CD14-positive monocyte (primary cell): Measurements from ENCODE around the gene ARHGAP12. TPM values are rescaled to one million over a fixed set of nuclear protein-coding genes. Genes with fewer than 3 reads are reported as not detected.

ENCODE experiments used
- DNase-seq, 3 donors: peaks; one replicate each; pipeline ENCODE4 v3.0.0-alpha.2; 2011 to 2022
- H2AFZ ChIP-seq: 2 replicates; pipeline ENCODE4 v1.6.0; 2012; ENCODE audit warnings: mild to moderate bottlenecking, low read depth, low read length, inconsistent platforms; ENCODE audit not compliant: insufficient read depth, poor library complexity, severe bottlenecking
- H3K27ac ChIP-seq, 2 donors: 1 replicate in 1 of 2; 2 replicates in 1 of 2; pipeline ENCODE4 v1.5.1; 2012 to 2013; ENCODE audit warnings: low read length in 2 of 2, control low read depth in 1 of 2, inconsistent platforms in 1 of 2, low read depth in 1 of 2, mild to moderate bottlenecking in 1 of 2
- H3K27me3 ChIP-seq, 2 donors: one replicate each; pipeline versions ENCODE4 v1.6.0 to v1.6.1; 2011 to 2013; ENCODE audit warnings: low read length in 2 of 2; ENCODE audit not compliant: control insufficient read depth in 2 of 2, insufficient read depth in 2 of 2
- H3K36me3 ChIP-seq, 2 donors: replicated peaks in 1 of 2; 1 replicate in 1 of 2; 2 replicates in 1 of 2; pipeline versions ENCODE4 v1.5.1 to v1.6.1; 2012 to 2013; ENCODE audit warnings: low read length in 2 of 2, control low read depth in 1 of 2, inconsistent platforms in 1 of 2, mild to moderate bottlenecking in 1 of 2; ENCODE audit not compliant: insufficient read depth in 2 of 2, control insufficient read depth in 1 of 2
- H3K4me1 ChIP-seq, 2 donors: 1 replicate in 1 of 2; 2 replicates in 1 of 2; pipeline versions ENCODE4 v1.5.1 to v1.6.1; 2012 to 2013; ENCODE audit warnings: low read length in 2 of 2, control low read depth in 1 of 2, inconsistent platforms in 1 of 2, mild to moderate bottlenecking in 1 of 2, moderate library complexity in 1 of 2; ENCODE audit not compliant: insufficient read depth in 2 of 2, control insufficient read depth in 1 of 2
- H3K4me2 ChIP-seq: replicated peaks from 2 replicates; pipeline ENCODE3; 2012; ENCODE audit warnings: low read length, moderate library complexity, mild to moderate bottlenecking; ENCODE audit not compliant: poor library complexity, severe bottlenecking; ENCODE audit errors: extremely low read depth
- H3K4me3 ChIP-seq, 3 experiments: fragments of 200-600 bp in 1 of 3; sonication (generic) in 1 of 3; replicated peaks in 1 of 3; 1 replicate in 2 of 3; 2 replicates in 1 of 3; pipeline ENCODE4 v1.5.1; 2011 to 2013; ENCODE audit warnings: low read length in 3 of 3, mild to moderate bottlenecking in 3 of 3, control low read depth in 2 of 3, low read depth in 2 of 3, inconsistent platforms in 1 of 3, moderate library complexity in 1 of 3
- H3K79me2 ChIP-seq: 2 replicates; pipeline ENCODE4 v1.6.0; 2012; ENCODE audit warnings: mild to moderate bottlenecking, control low read depth, inconsistent platforms, low read length, moderate library complexity; ENCODE audit not compliant: insufficient read depth
- H3K9ac ChIP-seq: 2 replicates; pipeline ENCODE4 v1.6.0; 2017; ENCODE audit warnings: low read length, mild to moderate bottlenecking; ENCODE audit not compliant: insufficient read depth, poor library complexity, severe bottlenecking
- H3K9me3 ChIP-seq, 2 donors: replicated peaks in 1 of 2; 1 replicate in 1 of 2; 2 replicates in 1 of 2; pipeline versions ENCODE4 v1.5.1 to v1.6.1; 2012 to 2013; ENCODE audit warnings: low read length in 2 of 2, control low read depth in 1 of 2; ENCODE audit not compliant: control insufficient read depth in 1 of 2, insufficient read depth in 1 of 2
- H4K20me1 ChIP-seq: 2 replicates; pipeline ENCODE4 v1.6.0; 2012; ENCODE audit warnings: mild to moderate bottlenecking, low read length, control low read depth, moderate library complexity; ENCODE audit not compliant: insufficient read depth
- H3K27ac Mint-ChIP-seq, 7 donors: one replicate each; pipeline ENCODE4 v1.8.0; 2020; ENCODE audit warnings: mild to moderate bottlenecking in 7 of 7, mixed read lengths in 7 of 7, moderate library complexity in 6 of 7, inconsistent platforms in 2 of 7
- H3K27me3 Mint-ChIP-seq, 3 donors: one replicate each; pipeline ENCODE4 v1.8.0; 2021 to 2022; ENCODE audit warnings: low read depth in 3 of 3, mild to moderate bottlenecking in 3 of 3, mixed read lengths in 3 of 3, moderate library complexity in 3 of 3, inconsistent platforms in 1 of 3
- H3K36me3 Mint-ChIP-seq, 2 donors: one replicate each; pipeline ENCODE4 v1.8.0; 2020; ENCODE audit warnings: mixed read lengths in 2 of 2, inconsistent platforms in 1 of 2, mild to moderate bottlenecking in 1 of 2
- H3K4me1 Mint-ChIP-seq: one replicate; pipeline ENCODE4 v1.8.0; 2020; ENCODE audit warnings: mild to moderate bottlenecking, mixed read lengths
- H3K4me3 Mint-ChIP-seq, 2 donors: one replicate each; pipeline ENCODE4 v1.8.0; 2020; ENCODE audit warnings: mild to moderate bottlenecking in 2 of 2, mixed read lengths in 2 of 2, moderate library complexity in 1 of 2
- H3K9me3 Mint-ChIP-seq, 7 donors: one replicate each; pipeline ENCODE4 v1.8.0; 2020 to 2022; ENCODE audit warnings: mixed read lengths in 7 of 7, mild to moderate bottlenecking in 6 of 7, moderate library complexity in 6 of 7, inconsistent platforms in 2 of 7
- WGBS: methylation state at CpG from one replicate; pipeline ENCODE4 v1.1.5; 2013; ENCODE audit warnings: missing lambda C conversion rate; ENCODE audit not compliant: insufficient coverage; 5-methylcytosine and 5-hydroxymethylcytosine counted together
- intact Hi-C, 2 donors: fragments of 100-400 bp; cut with micrococcal nuclease; formaldehyde crosslinking; loops; one replicate each; pipeline versions ENCODE4 v1.15.0 to v1.15.1; 2023
- polyA plus RNA-seq, 3 donors: library from polyadenylated mRNA; depleted of rRNA in 1 of 3; unstranded in 2 of 3; stranded (reverse) in 1 of 3; fragments of 300-500 nt in 2 of 3; fragments of >200 nt in 1 of 3; fragmentation: Illumina TruSeq in 2 of 3; gene quantifications; 1 replicate in 2 of 3; 2 replicates in 1 of 3; pipeline ENCODE4 v1.2.3, GENCODE V29; 2012 to 2021
- TF ChIP-seq, protein P1 (sequence below): fragments of 200-600 bp; IDR thresholded peaks from one replicate; pipeline ENCODE4 v1.8.0; 2022; ENCODE audit warnings: antibody characterized with exemption, mild to moderate bottlenecking

ARHGAP12 gene
- polyA plus RNA-seq, 3 donors, result 3.2 to 15.5 (median 4.7) TPM

DNA sequence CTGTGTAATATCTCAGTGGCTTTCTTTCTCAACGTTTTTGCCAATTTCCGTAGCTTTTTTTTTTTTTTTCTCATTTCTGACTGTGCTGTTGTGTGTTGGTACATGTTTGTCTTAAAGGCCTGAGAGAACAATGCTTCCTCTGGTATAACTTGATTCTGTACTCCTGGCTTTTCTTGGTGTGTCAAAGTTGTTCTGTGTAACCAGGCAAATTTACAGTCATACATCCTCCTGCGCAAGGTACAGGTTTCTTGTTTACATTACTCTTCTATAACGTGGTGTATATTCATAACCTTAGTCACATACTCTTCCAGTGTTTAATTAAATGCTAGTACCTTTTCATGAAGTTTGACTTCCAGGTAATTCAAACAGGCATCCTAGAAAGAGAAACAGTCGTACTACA lies 8.3 kb upstream of the ARHGAP12 start:
- H3K4me3 ChIP-seq, result no peak overlapping the region
- no peak for DNase-seq
- no peaks in the 10 kb centered on the region for H3K9me3 ChIP-seq
- no peak overlapping the region for H3K27ac ChIP-seq
- no CpG with 5 or more reads among the region's 5 CpGs for WGBS
- Mint-ChIP-seq H3K36me3 (no peaks in the 10 kb centered on the region), H3K9me3 (no peaks in the 10 kb centered on the region), H3K4me3 (no peak overlapping the region), H3K27me3 (peaks cover 0 to 3% (median 2%) of the 10 kb centered on the region in 3 donors), H3K4me1 (peaks cover 1% of the 10 kb centered on the region), H3K27ac (no peak overlapping the region)
- no peak overlapping the region for H3K9ac ChIP-seq
- H3K36me3 ChIP-seq, result no peaks in the 10 kb centered on the region
- no peaks in the 10 kb centered on the region for H4K20me1 ChIP-seq
- no peaks in the 10 kb centered on the region for H3K27me3 ChIP-seq
- TF ChIP-seq, protein P1, sequence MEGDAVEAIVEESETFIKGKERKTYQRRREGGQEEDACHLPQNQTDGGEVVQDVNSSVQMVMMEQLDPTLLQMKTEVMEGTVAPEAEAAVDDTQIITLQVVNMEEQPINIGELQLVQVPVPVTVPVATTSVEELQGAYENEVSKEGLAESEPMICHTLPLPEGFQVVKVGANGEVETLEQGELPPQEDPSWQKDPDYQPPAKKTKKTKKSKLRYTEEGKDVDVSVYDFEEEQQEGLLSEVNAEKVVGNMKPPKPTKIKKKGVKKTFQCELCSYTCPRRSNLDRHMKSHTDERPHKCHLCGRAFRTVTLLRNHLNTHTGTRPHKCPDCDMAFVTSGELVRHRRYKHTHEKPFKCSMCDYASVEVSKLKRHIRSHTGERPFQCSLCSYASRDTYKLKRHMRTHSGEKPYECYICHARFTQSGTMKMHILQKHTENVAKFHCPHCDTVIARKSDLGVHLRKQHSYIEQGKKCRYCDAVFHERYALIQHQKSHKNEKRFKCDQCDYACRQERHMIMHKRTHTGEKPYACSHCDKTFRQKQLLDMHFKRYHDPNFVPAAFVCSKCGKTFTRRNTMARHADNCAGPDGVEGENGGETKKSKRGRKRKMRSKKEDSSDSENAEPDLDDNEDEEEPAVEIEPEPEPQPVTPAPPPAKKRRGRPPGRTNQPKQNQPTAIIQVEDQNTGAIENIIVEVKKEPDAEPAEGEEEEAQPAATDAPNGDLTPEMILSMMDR, result no peak
- intact Hi-C loops, result no loop called here
- no peak overlapping the region for H3K4me2 ChIP-seq
- H3K79me2 ChIP-seq, result no peaks in the 10 kb centered on the region
- H2AFZ ChIP-seq, result no peak overlapping the region
- H3K4me1 ChIP-seq, result no peaks in the 10 kb centered on the region

- Histone ChIP-seq H3K27ac (no peak overlapping the region), H3K36me3 (no peaks in the 10 kb centered on the region), H3K9me3 (no peaks in the 10 kb centered on the region), H3K4me3 (no peak overlapping the region), H3K79me2 (no peaks in the 10 kb centered on the region), H4K20me1 (no peaks in the 10 kb centered on the region), H3K27me3 (no peaks in the 10 kb centered on the region), H3K4me1 (no peaks in the 10 kb centered on the region), H3K9ac (no peak overlapping the region), H3K4me2 (no peak overlapping the region), H2AFZ (no peak overlapping the region)
- intact Hi-C loops, result no loop called here
- peaks cover 0 to 2% (median 2%) of the 10 kb centered on the region in 3 donors for H3K27me3 Mint-ChIP-seq
- no peaks in the 10 kb centered on the region for H3K9me3 Mint-ChIP-seq
- no peaks in the 10 kb centered on the region for H3K36me3 Mint-ChIP-seq
- no CpG with 5 or more reads among the region's 1 CpG for WGBS
- TF ChIP-seq, protein P1, result no peak
- H3K4me1 Mint-ChIP-seq, result peaks cover 2% of the 10 kb centered on the region
- H3K27ac Mint-ChIP-seq, result no peak overlapping the region
- no peak overlapping the region for H3K4me3 Mint-ChIP-seq
- no peak for DNase-seq
Measured at GRCh38 chr10:31936086-31936485, 7.5 kb upstream of the ARHGAP12 start.
